Stimulated activated CD8-positive, alpha-beta memory T cell treated with anti-CD3 and anti-CD28 coated beads, Interleukin-4, amount 100 ng/mL, for 4 hours (primary cell): ENCODE results near the gene DLK1.

Experiments
- DNase-seq, 2 donors: peaks; one replicate each; pipeline ENCODE4 v3.0.0-alpha.2; 2020; ENCODE audit warnings: low read depth in 2 of 2, low spot score in 1 of 2

The DLK1 gene

DNA sequence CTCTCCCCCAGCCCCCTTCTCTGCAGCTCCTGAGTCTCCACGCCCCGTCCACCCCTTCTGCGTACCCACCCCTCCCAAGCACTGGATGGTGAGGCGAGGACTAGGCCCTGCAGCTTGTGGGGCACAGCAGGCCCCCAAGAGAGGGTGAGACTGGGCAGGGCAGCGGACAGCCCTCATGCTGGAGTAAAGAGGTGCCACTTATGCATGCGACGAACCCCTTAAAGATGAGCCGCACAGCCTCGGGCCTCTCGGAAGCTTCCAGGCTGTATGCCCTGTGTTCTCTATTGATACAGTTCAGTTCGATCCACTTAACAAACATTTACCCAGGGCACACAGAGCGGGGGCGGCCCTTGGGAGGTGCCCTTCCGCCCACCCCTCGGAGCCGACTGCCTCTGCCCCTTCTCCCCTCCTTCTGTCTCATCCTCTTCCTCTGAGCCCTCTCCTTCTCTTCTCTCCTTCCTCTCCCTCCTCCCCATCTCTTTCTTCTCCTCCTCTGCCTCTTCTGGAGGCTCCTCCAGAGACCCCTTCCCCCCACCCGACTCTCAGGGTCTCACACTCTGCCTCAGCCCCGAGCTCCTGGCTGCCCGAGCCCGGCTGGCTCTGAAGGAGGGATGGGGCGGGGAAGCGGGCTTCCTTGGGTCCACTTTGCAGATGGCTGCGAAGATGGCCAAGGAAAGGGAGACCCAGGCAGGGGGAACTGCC, 32.7 kb upstream of the DLK1 start:
- DNase-seq = no peak

DNA sequence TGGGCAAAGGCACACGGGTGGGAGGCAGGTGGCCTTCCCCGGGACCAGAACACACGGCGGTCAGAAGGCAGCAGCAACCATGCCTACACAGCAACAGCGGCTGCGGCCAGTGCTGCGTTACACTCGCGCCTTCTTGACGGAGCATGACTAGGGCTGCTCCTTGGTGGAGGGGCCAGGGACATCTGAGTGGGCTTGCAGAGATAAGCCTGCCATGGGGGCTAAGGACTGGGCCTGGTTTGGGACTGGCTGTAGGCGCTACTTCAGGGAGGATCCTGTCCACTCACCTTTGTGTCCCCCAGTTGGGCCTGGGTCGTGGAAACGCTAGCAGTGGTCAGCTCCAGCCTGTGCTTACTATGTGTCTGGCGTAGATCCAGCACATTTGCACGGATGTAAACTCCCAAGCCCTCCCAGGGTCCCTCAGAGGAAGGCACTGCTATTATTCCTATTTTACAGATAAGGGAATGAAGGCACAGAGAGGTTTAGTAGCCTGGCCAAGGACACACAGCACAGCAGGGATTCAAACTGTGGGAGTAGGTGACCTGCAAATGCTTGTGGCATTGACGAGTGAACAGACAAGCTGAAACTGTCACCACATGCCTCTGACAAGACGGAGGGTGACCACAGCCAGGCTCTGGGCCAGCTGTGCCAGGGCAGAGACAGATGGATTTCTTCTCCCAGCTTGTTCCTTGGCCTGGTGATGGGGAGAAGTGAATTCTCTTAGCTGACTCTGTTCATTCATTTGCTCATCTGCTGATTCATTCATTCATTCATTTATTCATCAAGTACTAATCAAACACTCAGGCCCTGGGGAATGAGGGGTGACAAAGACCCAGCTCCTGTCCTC, 31.9 kb upstream of the DLK1 start:
- DNase-seq = no peak

DNA sequence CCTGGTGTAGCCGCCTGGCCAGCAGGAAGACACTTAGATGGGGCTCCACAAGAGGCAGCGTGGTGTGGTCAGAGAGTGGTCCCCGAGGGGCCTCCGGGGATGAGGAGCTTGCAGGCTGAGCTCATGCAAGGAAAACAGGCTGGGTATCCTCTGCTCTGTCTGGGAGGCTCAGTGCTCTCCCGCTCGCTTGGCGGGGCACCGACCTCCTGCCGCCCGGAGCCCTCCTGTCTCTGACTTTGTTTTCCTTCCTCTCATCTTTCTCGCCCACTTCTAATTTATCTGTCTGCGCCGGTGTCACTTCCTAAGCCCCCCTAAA, 31.3 kb upstream of the DLK1 start:
- DNase-seq = no peak

DNA sequence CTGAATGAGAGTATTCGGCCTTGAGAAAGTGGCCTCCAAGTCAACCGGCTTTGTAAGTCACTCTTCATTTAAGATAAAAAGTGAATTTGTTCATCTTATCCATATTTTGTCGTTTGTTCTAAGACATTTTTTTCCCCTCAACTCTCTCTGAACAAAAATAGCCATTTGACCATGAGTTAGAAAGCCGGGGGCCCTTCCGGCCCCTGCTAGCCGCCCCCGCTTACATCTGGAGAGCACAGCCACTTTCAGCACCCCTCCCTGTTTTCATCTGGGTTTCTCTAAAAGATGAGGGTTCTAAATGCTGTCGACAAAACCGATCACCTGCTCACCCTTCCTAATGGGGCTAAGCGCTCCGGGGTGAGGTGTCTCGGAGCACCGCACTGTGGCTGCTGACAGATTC, 30.7 kb upstream of the DLK1 start:
- no peak for DNase-seq

DNA sequence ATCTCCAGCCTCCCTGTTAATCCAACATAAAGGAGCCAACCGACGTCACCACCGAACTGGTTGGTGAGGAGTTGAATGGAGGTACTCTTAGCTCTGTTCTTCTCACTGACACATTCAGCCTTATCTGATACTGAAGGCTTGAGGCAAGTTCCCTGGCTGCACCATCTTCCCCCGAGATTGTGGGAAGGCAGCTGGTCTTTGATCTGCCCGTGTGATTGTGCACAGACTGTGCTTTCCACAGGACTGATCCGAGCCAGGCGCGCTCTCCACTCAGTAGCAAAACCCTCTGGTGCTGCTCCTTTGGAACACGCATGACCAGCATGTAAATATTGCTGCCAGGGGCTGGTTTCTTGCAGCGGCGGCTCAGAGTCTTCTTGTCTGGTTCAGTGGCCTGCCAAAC, 30.1 kb upstream of the DLK1 start:
- no peak for DNase-seq

DNA sequence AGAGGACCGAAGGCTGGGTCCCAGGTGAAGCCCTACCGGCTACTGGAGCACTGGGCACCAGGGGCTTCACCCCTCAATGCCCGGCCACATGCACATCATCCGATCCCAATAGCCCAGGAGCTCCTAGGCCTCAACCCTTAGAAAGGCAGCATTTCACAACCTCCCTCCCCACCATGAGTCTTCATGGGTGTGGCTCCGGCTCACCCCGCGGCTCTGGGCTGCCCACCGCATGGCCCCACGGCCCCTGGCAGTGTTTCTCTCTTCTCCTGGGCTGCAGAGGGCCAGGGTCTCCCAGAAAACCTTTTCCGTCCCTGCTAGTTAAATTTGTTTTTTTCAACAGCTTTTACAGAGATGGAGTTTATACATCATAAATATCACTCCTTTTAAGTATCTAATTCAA, 28.6 kb upstream of the DLK1 start:
- DNase-seq = no peak

DNA sequence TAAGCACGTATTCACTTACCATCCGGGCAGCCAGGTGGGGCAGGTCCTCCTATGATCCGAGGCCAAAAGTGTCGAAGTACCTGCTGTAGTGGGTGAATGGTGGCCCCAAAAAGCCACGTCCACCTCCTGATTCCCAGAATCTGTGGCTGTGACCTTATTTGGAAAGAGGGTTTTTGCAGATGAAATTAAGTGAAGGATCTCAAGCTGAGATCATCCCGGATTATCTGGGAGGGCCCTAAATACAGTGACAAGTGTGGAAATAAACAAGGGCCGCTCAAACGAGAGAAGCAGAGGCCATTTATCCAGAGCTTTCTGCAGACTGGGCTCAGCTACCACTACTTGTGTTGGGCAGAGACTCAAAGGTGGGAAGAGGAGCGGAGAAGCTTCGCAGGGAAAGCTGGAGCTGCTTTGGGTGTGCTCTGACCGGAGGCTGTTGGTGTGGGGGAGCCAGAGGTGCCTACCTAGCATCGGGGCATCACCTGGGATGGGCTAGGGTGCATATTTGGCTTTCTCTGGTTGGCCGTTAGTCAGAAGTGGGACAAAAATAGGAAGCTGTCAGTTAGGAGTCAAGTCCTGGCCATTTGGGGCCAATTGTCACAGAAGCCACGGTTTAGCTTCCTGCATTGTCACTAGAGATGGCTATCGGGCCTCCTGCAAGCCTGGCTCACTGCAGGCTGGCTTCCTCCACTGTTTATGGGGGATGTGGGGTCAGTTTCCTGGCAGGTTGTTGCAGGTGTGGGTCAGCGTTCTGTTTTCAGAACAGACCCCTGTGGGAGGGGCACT, 27.8 kb upstream of the DLK1 start:
- DNase-seq = no peak

DNA sequence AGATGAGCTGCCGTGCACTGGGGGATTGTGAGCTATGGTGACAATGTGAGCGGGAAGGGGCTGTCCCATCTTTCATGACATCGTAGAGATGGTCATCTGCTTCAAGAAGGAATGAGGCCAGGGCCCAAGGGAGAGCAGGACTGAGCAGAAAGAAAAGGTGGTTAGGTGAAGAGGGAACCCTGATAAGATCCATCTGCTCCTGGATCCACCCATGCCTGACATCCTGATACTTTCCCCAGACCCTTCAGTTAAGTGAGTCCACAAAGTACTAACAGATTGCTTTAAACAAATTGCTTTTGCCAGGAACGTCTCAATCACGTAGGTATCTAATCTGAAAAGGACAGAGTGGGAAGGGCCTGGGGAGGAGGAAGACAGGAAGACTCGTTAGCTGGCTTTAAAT, 25.4 kb upstream of the DLK1 start:
- no peak for DNase-seq

DNA sequence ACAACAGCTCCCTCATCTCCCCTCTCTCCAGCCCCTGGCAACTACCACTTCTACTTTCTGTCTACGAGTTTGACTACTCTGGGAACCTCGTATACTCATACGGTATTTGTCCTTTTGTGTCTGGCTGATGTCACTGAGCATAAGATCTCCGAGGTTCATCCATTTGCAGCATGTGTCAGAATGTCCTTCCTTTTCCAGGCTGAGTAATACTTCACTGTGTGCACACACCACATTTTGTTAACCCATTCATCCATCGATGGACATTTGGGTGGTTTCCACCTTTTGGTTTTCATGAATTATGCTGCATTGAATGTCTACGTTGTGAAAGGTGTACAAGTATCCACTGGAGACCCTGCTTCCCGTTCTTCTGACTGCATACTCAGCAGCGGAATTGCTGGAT, 24.1 kb upstream of the DLK1 start:
- DNase-seq = no peak

DNA sequence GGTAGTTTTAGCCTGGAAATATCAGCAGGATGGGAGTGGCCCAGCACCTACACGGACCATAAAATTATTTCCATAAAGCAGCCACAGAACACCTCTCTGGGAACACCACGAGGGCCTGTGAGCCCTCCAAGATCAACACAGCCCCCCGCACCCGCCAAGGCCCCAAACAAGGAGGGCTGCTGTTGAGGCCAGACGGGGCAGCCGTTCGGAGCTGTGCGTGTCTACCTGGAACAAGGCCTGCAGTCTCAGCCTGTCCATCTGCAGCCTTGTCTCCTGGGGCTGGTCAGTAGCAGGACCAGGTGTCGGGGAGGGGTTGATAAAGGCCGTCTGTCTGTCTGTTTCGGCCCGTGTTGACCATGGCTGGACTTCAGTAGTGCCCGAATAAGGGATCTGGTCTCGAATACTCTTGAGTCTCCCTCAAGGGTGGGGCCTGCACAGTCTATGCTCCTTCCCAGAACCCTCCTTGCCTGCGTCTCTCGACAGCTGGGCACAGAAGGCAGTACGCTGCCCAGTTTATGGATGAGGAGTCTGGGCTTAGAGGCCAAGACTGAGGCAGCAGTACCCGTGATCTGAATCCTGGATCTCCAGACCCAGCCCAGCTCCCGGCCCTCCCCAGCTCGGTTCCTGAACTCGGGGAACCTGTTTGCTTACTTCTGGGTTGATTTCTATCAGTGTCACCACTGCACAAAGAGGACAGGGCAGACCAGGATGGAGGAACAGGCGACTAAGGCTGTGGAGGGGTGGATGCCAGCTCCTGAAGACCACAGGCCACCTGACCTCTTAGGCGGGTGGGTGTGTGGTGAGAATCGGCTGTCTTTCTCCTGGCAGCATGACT, 23.1 kb upstream of the DLK1 start:
- DNase-seq = no peak

DNA sequence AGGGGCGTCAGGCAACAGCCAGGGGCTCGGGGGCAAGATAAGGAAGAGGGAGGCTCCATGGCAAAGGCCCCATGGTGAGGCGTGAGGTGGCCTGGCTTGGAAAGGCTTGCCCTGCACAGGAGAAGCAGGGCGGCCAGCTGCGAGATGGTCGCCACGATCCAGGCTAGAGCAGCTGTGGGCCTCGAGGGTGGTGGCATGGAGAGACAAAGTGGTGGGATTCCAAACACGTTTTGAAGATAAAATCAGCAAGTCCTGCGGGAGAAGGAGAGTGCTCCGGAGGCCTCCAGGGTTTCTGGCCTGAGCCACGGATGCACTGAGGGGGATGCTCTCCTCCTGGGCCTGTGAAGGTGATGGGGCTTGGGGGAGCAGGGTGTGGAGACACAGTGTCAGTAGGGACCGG, 20.5 kb upstream of the DLK1 start:
- no peak for DNase-seq

DNA sequence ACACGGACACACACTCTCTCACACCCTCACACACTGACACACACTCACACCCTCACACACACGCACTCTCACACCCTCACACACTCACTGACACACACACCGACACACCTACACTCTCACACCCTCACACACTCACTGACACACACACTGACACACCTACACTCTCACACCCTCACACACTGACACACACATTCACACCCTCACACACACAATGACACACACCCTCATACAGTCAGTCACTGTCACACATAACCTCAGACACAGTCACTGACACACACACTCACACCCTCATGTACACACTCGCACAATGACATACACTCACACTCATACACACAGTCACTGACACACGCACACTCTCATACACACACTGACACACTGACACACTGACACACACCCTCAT, 19.8 kb upstream of the DLK1 start:
- no peak for DNase-seq

DNA sequence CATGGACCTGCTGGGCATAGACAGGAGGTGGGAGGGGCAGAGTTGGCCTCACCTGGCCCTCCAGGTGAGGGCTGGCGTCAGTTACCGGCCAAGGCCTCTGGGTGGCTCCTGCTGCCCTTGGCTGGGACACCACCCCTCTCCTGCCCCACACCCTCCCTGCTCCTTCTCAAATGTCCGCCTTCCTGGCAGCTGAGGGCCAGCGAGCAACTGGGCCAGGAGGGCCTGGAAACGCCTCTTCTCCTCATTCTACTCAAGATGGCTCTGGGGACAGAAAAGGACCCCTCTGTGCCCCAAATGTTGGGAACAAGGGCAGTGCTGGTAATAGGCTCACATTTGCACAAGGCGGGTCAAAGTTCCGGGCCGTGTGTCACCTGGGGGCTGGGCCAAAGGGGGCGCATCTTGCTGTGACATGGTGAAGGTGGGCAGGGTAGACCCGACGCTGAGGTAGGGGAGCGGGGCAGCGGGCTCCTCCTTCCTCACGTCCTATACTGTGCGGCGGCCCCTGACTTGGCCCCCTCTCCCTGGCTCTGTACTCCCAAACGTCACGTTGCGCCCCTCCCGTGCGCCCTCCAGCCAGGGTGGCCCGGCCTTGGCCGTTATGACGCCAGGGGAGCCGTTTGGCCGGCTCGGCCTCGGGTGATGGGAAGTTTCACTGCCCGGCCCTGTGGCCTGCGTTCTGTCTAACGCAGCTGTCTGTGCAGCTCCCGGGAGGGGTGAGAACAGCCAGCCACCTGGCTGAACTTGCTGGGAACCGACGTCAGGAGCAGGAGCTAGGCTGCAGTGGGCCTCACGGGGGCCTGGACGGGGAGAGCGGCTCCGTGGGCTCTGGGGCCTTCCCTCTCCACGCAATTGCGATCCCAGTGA, 18.0 kb upstream of the DLK1 start:
- DNase-seq = no peak

DNA sequence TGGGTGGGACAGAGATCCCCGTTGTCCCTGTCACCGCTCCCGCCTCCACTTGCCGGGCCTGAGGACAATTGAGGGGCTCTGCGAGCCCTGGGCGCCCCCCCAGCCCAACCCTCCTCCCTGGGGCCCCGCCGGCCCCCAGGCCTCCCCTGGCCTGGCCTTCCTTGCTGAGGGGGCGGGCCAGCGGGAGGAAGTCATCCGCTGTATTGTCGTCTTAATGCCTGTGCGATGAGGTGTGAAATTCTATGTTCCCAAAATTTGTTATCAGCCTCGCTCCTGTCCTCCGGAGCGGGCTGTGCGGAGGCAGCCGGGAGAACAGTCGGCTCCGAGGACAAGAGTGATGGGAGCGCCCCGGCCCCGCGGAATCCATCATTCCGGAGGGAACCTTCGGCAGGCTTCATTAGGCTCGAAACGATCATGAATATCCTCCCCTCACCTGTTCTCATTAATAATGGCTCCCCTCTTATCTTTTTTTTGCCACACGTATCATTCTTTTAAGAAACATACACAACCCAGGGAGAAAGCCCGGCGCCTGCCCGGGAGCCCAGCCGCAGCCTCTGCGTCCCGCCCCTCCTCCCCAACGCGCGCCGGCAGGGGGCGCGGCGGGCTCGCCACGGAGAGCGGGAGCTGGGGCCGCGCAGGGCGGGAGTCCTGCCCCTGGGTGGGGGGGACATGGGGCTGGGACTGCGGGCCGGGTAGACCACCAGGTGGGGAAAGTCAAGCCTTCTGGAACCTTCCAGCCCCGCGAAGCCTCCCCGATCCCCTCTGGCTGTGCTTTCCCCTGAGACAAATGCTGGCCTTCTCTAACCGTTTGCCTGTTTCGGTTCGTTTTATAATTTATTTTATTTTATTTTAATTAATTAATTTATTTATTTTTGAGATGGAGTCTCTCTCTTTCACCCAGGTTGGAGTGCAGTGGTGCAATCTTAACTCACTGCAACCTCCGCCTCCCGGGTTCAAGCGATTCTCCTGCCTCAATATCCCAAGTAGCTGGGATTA, 17.1 kb upstream of the DLK1 start:
- DNase-seq = no peak

DNA sequence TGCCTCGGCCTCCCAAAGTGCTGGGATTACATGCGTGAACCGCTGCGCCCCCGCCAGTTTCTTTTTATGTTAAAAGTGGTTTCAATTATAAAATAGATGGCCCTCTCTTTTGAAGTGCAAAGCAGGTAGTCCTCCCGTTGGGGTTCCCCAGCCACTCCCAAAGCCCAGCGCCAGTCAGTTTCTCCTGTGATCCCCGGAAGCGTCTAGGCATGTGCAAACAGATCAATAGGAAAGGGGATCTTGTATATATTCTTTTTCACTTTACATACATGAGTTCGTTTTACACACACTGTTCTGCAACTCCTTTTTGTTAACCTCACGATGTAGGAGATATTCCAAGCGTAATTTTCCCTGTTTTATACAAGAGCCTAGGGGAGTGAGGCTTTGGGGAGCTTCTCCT, 16.3 kb upstream of the DLK1 start:
- DNase-seq = no peak

DNA sequence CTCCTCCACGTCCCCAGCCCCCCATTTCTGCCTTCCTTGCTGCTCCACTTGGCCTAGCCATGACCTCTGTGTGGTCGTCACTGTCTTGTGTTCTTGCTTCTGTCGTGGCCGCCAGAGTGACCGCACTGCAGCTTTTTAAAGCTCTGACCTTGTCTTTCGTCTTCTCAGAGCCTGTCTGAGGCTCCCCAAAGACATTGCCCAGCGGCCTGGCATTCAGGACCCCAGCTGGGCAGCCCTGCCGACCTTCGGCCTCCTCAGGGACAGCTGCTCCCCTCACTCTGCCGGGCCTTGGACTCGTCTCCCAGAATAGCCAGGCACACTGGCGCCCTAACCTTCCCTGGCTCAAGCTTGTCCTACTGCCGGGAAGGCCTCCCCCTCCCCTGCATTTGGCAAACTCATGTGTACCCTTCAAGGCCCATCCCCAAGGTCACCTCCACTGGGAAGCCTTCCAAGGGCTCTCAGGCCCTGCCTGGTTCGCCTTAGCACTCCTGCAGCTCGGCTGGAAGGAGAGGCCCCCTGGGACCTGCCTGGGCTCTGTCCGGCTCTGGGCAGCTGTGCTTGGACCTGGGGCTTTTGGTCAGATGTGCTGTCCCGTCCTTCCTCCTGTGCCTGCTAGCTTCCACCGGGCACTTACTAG, 15.7 kb upstream of the DLK1 start:
- no peak for DNase-seq

DNA sequence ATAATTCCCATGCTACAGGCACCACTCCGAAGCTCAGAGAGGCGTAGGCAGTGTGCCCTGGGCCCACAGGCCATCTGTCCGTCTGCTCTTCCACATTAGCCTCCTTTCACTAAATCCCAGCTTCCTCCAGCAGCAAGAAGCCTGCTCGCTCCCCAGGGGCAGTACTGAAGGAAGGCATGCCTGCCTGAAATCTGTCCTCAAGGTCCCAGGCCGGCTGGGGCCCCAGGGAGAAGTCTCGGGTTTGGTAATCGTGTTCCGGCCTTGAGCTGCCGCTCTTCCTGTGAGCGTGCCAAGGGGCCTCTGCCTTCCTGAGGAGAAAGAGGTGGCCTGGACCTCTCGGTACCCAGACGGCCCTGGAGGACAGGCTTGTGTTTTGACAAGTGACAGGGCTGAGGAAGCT, 15.2 kb upstream of the DLK1 start:
- no peak for DNase-seq

DNA sequence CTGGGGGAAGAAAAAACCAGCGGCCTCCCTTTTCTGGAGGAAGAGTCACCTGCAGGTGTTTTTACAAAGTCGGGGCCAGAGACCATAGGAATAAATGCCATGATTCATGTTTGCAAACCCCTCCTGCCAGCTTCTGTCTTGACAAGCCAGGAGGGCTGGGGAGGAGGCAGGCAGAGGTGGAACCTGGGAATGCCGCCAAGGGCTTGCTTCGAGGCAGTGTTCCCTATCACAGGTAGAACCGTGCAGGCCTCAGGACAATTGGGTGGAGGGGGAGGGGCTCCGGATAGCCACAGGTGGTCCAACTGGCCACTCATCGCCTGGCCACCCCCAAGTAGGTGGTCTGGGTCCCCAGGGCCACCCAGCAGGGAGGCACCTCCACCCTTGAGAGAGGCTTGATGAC, 14.2 kb upstream of the DLK1 start:
- no peak for DNase-seq

DNA sequence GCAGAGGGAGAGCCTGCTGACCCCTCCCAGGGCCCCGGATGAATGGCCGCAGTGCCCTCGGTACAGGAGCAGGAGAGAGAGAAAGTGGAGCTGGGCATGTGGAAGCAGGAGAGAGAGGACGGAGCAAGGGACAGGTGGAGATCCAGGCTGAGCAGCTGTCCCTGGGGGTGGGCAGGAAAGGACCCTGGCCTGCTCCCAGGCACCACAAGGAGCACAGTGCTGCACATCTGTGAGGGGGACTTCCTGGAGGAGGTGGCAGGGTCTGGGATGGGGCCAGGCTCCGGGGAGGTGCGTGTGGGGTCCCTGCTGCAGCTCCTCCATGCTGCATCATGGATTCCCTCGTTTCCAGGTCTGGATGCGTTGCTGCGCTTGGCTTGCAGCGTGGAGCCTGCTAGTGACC, 13.0 kb upstream of the DLK1 start:
- no peak for DNase-seq
